ENCODE data around the gene DGUOK.
"Not testable (repeated sequence)": the region's sequence is repeated elsewhere in the genome, so short reads cannot be mapped to it uniquely, and the experiment has no call there.

The DGUOK gene

DNA sequence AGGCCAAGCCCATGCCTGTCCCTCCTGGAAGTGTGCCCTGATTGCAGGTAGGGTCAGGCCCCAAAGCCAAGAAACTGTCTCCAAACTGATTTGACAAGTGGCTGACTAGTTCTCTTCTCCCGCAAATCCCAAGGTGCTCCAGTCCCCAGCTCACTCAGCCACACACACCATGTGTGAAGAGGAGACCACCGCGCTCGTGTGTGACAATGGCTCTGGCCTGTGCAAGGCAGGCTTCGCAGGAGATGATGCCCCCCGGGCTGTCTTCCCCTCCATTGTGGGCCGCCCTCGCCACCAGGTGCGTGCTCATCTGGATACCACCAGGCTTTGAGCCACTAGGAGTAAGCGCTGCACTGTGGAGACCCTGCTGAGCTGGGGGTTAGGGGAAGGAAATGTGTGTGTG, 25.5 kb upstream of the DGUOK start:
- FAIRE-seq, result no peak

GRCh38 chr2:73902284-73902683, 24.4 kb upstream of the DGUOK start:
- no peak for FAIRE-seq

DNA sequence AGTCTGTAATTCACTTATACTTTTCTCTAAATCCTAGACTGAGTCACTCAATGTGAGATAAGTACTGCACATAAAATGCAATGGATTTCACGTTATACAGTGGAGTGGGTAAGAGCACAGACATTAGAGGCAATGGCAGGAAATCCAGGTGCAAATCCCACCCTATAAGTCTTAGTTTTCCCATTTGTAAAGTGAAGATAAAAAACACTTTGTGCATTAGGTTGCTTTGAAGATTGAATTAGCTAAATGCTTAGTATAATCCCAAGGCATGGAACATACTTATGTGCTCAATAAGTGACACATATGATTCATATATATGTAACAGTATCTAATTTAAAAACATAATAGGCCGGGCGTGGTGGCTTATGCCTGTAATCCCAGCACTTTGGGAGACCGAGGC, 23.4 kb upstream of the DGUOK start:
- no peak for FAIRE-seq

- not testable (repeated sequence) for FAIRE-seq
Measured at GRCh38 chr2:73903949-73904613, 22.6 kb upstream of the DGUOK start.

GRCh38 chr2:73904952-73905351, 21.7 kb upstream of the DGUOK start:
- FAIRE-seq, result no peak

DNA sequence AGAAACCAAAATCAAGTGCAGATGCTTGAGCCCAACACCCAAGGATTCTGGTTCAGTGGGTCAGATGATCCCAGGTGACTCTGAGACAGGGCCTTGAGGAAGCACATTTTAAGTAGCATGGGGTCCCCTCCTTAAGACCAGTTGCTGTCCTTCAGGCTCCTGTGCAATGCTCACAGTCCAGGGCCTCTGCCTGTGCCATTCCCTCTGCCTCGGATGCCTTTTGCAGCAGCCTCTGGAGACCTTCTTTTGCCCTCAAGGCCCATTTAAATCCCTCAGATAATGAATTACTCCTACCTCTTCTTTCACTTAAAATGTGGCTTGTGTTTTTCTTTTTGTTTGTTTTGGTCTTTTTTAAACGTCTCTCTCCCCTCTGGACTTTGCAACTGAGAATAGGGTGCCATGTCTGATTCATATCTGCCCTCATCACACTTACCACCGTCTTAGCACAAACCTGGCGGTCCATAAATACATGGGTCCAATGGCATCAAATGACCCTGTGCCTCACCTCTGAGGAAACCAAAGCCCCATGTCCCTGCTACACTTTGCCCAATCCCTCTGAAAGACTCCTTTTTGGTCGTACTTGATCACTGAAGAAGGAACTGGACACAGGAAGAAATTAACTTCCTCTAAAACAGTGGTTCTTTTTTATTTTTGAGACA, 19.7 kb upstream of the DGUOK start:
- no peak for FAIRE-seq

DNA sequence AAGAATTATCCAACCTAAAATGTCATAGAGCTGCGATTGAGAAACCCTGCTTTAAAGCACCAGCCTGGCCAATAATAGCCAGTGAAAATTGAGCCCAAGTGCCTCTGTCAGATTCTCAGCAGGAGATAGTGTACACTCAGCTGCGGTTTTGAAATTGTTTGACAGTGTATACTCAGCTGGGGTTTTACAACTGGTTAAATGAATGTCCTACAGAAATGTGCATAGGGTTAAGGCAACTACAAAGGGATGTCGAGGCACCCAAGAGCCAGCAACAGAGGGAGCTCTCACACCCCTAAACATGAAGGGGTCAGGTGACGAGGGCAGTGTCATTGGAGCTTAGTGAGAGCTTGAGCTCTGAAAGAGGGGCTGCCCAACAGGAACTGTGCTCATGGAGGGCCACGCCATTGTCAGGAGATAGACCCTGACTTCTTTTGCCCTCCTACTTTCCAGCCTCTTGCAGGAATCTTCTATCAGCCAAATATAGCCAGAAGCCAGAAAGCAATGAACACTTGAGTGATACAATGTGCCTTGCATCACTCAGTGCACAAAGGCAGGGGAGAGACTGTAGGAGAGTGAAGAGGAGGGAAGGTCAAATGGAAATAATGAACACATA, 18.7 kb upstream of the DGUOK start:
- no peak for FAIRE-seq

DNA sequence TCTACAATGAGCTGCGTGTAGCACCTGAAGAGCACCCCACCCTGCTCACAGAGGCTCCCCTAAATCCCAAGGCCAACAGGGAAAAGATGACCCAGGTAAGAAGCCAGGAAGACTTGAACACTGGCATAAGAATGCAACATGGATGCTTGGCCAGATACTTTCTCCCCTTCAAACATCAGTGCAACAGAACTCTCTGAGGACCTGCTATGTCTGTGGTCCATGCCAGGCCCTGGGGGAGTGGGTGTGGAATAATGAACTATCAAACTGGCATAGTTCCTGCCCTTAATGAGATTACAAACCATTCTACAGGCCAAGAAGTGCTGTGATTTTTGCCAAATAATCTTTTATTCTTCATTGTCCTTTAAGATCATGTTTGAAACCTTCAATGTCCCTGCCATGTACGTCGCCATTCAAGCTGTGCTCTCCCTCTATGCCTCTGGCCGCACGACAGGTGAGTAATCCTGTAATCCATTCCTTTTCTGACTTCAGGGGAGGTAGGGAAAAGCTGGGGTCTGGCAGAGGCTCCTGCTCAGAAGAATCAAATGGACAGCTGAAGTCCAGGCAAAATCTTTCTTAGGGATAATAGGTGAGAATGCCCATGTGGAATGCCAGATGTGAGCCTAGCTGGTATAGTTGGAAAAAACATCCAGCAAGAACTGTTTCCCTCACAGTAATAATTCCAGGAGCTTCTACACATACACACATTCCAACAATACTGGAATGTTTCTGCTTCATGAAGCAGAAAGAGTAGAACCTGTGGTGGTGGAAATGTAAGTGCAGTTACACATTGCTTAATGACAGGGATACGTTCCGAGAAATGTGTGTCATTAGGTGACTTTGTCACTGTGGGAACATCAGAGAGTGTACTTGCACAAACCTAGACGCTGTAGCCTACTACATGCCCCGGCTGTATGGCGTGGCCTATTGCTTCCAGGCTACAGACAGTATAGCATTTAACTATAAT, 17.7 kb upstream of the DGUOK start:
- FAIRE-seq, result no peak

DNA sequence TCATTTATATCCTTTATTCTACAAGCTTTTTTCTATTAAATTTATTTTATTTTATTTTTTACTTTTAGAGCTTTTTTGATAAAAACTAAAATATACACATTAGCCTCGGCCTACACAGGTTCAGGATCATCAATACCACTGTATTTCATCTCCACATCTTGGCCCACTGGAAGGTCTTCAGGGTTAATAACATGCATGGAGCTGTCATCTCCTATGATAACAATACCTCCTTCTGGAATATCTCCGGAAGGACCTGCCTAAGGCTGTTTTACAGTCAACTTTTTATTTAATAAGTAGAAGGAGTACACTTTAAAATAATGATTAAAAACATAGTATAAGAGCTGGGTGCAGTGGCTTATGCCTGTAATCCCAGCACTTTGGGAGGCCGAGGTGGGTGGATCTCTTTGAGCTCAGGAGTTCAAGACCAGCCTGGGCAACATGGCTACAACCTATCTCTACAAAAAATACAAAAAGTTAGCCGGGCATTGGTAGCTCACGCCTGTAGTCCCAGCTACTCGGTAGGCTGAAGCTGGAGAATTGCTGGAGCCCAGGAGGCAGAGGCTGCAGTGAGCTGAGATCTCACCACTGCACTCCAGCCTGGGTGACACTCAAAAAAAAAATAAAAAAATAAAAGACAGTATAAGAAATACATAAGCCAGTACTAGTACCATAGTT, 15.7 kb upstream of the DGUOK start:
- FAIRE-seq, result no peak

GRCh38 chr2:73911548-73912208, 15.0 kb upstream of the DGUOK start:
- FAIRE-seq, result no peak

GRCh38 chr2:73913414-73914054, 13.1 kb upstream of the DGUOK start:
- no peak for FAIRE-seq

DNA sequence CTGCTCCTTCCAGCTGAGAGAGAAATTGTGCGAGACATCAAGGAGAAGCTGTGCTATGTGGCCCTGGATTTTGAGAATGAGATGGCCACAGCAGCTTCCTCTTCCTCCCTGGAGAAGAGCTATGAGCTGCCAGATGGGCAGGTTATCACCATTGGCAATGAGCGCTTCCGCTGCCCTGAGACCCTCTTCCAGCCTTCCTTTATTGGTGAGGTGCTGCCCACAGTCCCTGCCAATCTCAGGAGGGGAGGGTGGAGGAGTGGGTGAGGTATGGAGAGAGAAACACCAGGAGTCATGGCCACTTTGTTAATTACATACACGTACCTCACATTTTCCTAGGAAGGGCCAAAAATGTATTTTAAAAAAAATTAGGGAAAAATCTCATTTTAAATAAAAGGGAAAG, 12.0 kb upstream of the DGUOK start:
- FAIRE-seq, result no peak

- no peak for FAIRE-seq
Measured at GRCh38 chr2:73915437-73915993, 11.2 kb upstream of the DGUOK start.

- no peak for FAIRE-seq
Measured at GRCh38 chr2:73916666-73917065, 10.0 kb upstream of the DGUOK start.

GRCh38 chr2:73917296-73917695, 9.4 kb upstream of the DGUOK start:
- no peak for FAIRE-seq

- no peak for FAIRE-seq
Measured at GRCh38 chr2:73917696-73918207, 8.9 kb upstream of the DGUOK start.

DNA sequence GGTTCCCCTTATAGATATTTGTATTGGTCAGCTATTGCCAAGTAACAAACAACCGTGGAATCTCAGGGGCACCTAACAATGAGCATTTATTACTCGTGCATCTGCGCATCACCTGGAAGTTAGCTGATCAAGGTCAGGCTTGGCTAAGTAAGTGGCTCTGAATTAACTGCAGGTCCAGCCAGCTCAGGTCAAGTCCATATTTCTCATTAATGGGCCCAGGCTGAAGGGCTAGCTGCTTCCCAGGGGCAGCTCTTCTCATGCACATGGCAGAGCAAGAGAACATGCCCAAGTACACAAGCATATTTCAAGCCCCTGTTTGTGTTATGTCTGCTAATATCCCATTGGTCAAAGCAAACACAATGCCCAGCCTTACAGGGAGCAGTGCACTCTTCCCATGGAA, 7.8 kb upstream of the DGUOK start:
- FAIRE-seq, result no peak

DNA sequence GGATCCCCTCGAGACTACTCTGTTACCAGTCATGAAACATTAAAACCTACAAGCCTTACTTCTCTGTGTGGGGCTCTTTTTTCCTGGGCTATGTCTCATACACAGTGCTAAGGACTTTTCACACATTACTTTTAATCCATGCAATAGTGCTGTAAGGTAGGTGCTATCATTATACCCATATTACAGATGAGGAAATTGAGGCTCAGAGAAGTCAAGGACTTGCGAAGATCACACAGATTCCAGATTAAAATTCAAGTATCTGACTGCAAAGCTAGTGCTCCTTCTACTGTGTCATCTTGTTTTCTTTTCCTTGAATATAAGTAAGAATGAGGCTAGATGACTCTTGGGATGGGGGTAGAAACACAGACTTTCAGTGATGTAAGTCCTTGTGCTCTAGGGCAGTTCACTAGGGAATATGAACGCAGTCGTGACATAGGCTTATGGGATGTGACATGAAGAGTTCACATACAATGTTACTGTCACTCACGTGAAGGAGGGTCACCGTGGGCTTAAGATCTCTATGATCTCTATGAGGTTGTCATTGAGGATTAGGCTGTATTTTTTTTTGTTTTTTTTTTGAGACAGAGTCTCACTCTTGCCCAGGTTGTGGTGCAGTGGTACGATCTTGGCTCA, 7.0 kb upstream of the DGUOK start:
- no peak for FAIRE-seq

GRCh38 chr2:73920577-73921545, 5.8 kb upstream of the DGUOK start:
- FAIRE-seq, result no peak
